Endothelial cell (in vitro differentiated cells): ENCODE data around the gene RPL14. TPM values are rescaled to one million over a fixed set of nuclear protein-coding genes. Genes with fewer than 3 reads are reported as not detected.

Source experiments
- DNase-seq: peaks from one replicate; pipeline ENCODE4 v3.0.0; 2021; ENCODE audit warnings: low spot score
- H3K27ac Mint-ChIP-seq: one replicate; pipeline ENCODE4 v1.8.0; 2021; ENCODE audit warnings: mixed read lengths, inconsistent platforms; ENCODE audit not compliant: unreplicated experiment
- H3K27me3 Mint-ChIP-seq: one replicate; pipeline ENCODE4 v1.8.0; 2021; ENCODE audit warnings: mild to moderate bottlenecking, moderate library complexity, mixed read lengths, inconsistent platforms; ENCODE audit not compliant: unreplicated experiment
- H3K36me3 Mint-ChIP-seq: one replicate; pipeline ENCODE4 v1.8.0; 2021; ENCODE audit warnings: mild to moderate bottlenecking, low read depth, mixed read lengths, inconsistent platforms; ENCODE audit not compliant: unreplicated experiment
- H3K4me1 Mint-ChIP-seq: one replicate; pipeline ENCODE4 v1.8.0; 2021; ENCODE audit warnings: mild to moderate bottlenecking, mixed read lengths, inconsistent platforms; ENCODE audit not compliant: unreplicated experiment
- H3K4me3 Mint-ChIP-seq: one replicate; pipeline ENCODE4 v1.8.0; 2021; ENCODE audit warnings: mild to moderate bottlenecking, mixed read lengths, inconsistent platforms; ENCODE audit not compliant: unreplicated experiment
- H3K9me3 Mint-ChIP-seq: one replicate; pipeline ENCODE4 v1.8.0; 2021; ENCODE audit warnings: mixed read lengths, inconsistent platforms; ENCODE audit not compliant: unreplicated experiment
- total RNA-seq: library from RNA; stranded (reverse); fragmentation: NEBNext Ultra II Directional; extraction: Animal tissue kit (Norgen Biotek cat#: 25700); gene quantifications from one replicate; pipeline ENCODE4 v1.2.1, GENCODE V29; 2021; ENCODE audit not compliant: unreplicated experiment
- TF ChIP-seq, protein P1 (sequence below): fragments of 200-600 bp; sonication (generic); IDR thresholded peaks from one replicate; pipeline ENCODE4 v1.5.0; 2021; ENCODE audit warnings: antibody characterized with exemption; ENCODE audit not compliant: unreplicated experiment

Gene RPL14
- total RNA-seq, 1 donor from 2014 or later: 2,049 TPM

DNA sequence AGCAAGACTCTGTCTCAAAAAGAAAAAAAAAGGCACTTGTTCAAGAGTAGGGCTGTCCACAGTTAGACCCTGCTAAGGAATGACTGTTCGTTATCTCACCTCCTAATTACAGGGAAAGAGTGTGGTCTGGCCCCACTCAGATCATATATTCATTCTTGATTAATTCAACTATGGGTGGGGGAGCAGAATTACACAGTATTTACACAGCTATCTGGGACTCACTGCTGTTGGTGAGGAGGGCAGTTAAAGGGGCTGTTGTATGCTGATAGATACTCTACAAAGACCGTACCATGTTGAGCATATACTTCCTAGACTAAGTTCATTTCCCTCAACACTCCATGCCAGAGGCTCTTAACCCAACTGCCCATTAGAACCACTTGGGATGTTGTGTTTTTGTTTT, 44.9 kb downstream of the RPL14 start:
- H3K27ac Mint-ChIP-seq: no peak overlapping the region
- H3K4me1 Mint-ChIP-seq: peaks cover 27% of the 10 kb centered on the region
- H3K4me3 Mint-ChIP-seq: no peak overlapping the region

DNA sequence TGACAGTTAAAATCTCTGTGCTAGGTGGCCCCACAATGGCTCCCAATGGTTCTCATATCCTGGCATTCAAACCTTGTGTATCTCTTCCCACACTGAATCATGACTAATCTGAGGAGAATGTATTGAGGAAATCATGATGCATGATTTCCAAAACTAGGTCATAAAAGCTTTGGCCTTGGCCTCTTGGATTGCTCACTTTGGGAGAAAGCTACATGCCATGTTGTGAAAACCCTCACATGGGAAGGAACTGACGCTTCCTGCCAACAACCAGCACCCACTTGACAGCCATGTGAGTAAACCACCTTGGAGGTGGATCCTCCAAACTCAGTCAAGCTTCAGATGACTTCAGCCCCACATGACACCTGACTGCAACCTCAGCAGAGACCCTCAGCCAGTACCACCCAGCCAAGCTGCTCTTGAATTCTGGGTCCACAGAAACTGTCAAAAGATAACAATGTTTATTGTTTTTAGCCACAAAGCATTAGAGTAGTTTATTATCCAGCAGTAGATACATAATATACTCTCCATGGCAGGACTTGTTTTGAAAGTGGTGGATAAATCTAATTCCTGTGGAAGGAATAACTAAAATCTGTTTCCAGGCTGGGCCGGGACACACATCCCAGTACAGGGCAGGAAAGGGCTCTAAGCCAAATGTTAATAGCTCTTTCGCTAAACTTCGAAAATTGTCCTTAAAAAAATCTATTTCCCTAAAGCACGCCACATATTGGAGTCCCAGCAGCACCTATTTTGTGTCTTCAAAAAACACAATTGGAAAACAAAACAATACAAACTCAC, 47.7 kb downstream of the RPL14 start:
- Mint-ChIP-seq H3K36me3 (no peaks in the 10 kb centered on the region), H3K9me3 (no peaks in the 10 kb centered on the region), H3K27me3 (peaks cover 5% of the 10 kb centered on the region), H3K4me3 (peak overlapping the region; percentile 94), H3K4me1 (peaks cover 12% of the 10 kb centered on the region), H3K27ac (peak overlapping the region; percentile 42)
- DNase-seq: no peak
- TF ChIP-seq, protein P1, sequence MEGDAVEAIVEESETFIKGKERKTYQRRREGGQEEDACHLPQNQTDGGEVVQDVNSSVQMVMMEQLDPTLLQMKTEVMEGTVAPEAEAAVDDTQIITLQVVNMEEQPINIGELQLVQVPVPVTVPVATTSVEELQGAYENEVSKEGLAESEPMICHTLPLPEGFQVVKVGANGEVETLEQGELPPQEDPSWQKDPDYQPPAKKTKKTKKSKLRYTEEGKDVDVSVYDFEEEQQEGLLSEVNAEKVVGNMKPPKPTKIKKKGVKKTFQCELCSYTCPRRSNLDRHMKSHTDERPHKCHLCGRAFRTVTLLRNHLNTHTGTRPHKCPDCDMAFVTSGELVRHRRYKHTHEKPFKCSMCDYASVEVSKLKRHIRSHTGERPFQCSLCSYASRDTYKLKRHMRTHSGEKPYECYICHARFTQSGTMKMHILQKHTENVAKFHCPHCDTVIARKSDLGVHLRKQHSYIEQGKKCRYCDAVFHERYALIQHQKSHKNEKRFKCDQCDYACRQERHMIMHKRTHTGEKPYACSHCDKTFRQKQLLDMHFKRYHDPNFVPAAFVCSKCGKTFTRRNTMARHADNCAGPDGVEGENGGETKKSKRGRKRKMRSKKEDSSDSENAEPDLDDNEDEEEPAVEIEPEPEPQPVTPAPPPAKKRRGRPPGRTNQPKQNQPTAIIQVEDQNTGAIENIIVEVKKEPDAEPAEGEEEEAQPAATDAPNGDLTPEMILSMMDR: no peak

More for the DNA sequence above, 44.9 kb downstream of the RPL14 start:
- TF ChIP-seq, protein P1: no peak
- Mint-ChIP-seq H3K36me3 (no peaks in the 10 kb centered on the region), H3K9me3 (no peaks in the 10 kb centered on the region), H3K27me3 (peaks cover 7% of the 10 kb centered on the region)
- DNase-seq: no peak

DNA sequence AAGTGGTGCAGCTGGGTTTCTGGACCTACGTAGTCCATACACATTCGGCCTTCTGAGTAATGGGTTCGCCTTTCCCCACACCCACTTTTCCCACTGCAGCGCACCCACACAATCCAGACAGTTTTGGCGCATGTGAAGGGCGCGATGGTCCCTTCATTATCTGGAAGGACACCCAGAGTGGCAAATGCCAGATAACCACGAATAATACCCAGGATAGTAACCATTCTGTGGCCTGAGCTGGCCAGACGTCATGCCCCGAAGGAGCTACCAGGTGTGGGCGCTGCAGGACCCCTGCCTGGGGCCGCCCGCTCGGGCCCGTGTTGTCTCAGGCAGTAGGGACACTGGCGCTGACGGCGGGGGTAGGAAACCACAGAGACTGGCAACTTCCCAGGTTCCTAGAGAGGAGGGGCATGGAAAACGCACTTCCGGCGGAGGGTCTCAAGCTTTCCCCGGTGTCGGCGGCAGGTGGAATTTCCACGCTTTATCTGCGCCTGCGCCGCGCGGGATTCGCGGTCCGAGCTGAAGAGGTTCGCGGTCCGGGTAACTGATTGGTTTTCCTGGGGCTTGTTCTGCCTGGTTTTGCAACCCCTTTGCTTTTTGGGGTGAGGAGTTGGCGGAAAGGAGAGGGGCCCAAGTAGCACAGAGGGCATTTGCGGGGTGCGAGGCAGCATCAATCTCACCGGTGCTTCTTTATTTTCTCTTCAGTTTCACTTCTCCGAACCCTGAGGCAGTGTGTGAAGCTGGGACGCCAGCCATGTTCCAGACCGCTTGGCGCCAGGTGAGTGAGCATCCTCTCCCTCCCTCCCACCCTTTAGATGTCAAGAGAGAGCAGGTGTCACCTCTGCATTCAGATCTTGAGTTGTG, 48.7 kb downstream of the RPL14 start, which contains the start of gene ZNF620:
ZNF620 (plus strand) TSS at position 441 of the 864 bp plus-strand sequence; CDS start at position 755, 314 bp downstream.
- peaks cover 11% of the 10 kb centered on the region for H3K4me1 Mint-ChIP-seq
- H3K27ac Mint-ChIP-seq: peak within 1 kb of the TSS; percentile 64
- peaks cover 2% of the 10 kb centered on the region for H3K27me3 Mint-ChIP-seq
- H3K36me3 Mint-ChIP-seq: peaks cover 6% of the 10 kb centered on the region
- DNase-seq: peak; percentile 76
- TF ChIP-seq, protein P1: no peak
- H3K9me3 Mint-ChIP-seq: no peaks in the 10 kb centered on the region
- H3K4me3 Mint-ChIP-seq: peak within 1 kb of the TSS; percentile 94

DNA sequence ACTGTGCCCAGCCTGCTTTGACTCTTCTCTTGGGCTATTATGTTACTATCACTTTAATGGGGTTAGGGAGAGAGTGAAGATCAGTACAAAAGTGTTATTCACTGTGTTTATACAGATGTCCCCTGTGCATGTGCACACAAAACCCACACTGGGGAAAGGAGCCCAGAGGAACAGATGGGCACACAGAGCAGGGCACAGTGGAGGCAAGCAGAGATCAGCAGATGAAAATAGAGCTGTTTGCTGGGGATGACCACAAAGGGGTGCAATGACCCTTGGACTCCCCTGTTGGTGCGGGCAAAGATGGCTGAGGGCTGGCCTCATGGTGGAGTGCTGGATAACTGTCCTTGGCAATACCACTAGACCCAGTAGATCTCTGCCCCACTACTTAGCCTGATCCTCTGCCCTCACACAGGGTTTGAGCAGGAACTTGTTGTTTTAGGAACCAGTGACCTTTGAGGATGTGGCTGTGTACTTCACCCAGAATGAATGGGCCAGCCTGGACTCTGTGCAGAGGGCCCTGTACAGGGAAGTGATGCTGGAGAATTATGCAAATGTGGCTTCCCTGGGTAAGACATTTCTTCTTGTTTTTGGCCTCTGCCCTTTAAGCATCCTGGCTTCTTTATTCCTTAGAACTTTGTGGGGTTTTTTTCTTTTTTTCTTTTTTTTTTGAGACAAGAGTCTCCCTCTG, 54.0 kb downstream of the RPL14 start:
- Mint-ChIP-seq H3K9me3 (no peaks in the 10 kb centered on the region), H3K27ac (no peak overlapping the region), H3K4me3 (no peak overlapping the region), H3K36me3 (peaks cover 15% of the 10 kb centered on the region), H3K27me3 (no peaks in the 10 kb centered on the region), H3K4me1 (no peaks in the 10 kb centered on the region)
- TF ChIP-seq, protein P1: no peak
- DNase-seq: no peak
